Panc1 (cell line): ENCODE results near the gene MAPKAP1. TPM values are rescaled to one million over a fixed set of nuclear protein-coding genes. Genes with fewer than 3 reads are reported as not detected.
A peak's percentile ranks its signal among the peaks of the same experiment; 100 is the strongest.

Experiments used
- ATAC-seq: fragments of 200-7000 bp; cut with Tn5 transposase; 2 replicates; pipeline ENCODE4 v1.9.1; 2020; ENCODE audit warnings: mild to moderate bottlenecking, moderate library complexity
- BruUV-seq: library from RNA; stranded (reverse); fragments of 400-500 nt; replicated peaks from 2 replicates; lab custom pipeline; 2021; lab: Mats Ljungman, UMichigan
- CTCF ChIA-PET: fragments of 300-600 bp; sonication (Branson Sonifier 250); formaldehyde crosslinking; loops from one replicate; lab custom pipeline; 2022; ENCODE audit warnings: antibody characterized with exemption; lab: Charles Lee
- POLR2A ChIA-PET: fragments of 300-600 bp; sonication (Branson Sonifier 250); formaldehyde crosslinking; loops from one replicate; lab custom pipeline; 2022; ENCODE audit warnings: antibody characterized with exemption; lab: Charles Lee
- DNase-seq: peaks from one replicate; pipeline ENCODE4 v3.0.0-alpha.2; 2010; ENCODE audit warnings: low read depth, low spot score
- H3K27ac ChIP-seq: 2 replicates; pipeline ENCODE4 v1.5.1; 2011; ENCODE audit warnings: mild to moderate bottlenecking, low read length, inconsistent platforms
- H3K27me3 ChIP-seq: fragments of 200-500 bp; sonication (Bioruptor generic); 2 replicates; pipeline ENCODE4 v1.6.0; 2014; ENCODE audit warnings: low read length, inconsistent platforms; ENCODE audit not compliant: control insufficient read depth, insufficient read depth
- H3K36me3 ChIP-seq: fragments of 200-500 bp; sonication (Bioruptor generic); 2 replicates; pipeline ENCODE4 v1.5.1; 2014; ENCODE audit warnings: inconsistent platforms, mild to moderate bottlenecking, low read length, moderate library complexity; ENCODE audit not compliant: control insufficient read depth, insufficient read depth
- H3K4me1 ChIP-seq: 2 replicates; pipeline ENCODE4 v1.5.1; 2011; ENCODE audit warnings: inconsistent platforms, mild to moderate bottlenecking, low read length, moderate library complexity; ENCODE audit not compliant: control insufficient read depth, insufficient read depth
- H3K4me3 ChIP-seq, 2 experiments: 2 replicates each; pipeline ENCODE4 v1.5.1; 2011 to 2012; ENCODE audit warnings: low read depth in 2 of 2, low read length in 2 of 2, mild to moderate bottlenecking in 2 of 2, inconsistent platforms in 1 of 2, moderate library complexity in 1 of 2
- H3K9me3 ChIP-seq: fragments of 200-500 bp; sonication (Bioruptor generic); 2 replicates; pipeline ENCODE4 v1.5.1; 2014; ENCODE audit warnings: low read depth, mild to moderate bottlenecking, inconsistent platforms, low read length, moderate library complexity; ENCODE audit not compliant: control insufficient read depth, insufficient read depth
- POLR2AphosphoS5 ChIP-seq: IDR thresholded peaks from 2 replicates; pipeline ENCODE4 v1.6.1; 2012; ENCODE audit warnings: mild to moderate bottlenecking, low read depth, low read length, moderate library complexity
- SIN3A ChIP-seq: IDR thresholded peaks from 2 replicates; pipeline ENCODE4 v1.6.1; 2012; ENCODE audit warnings: low read depth, mild to moderate bottlenecking, low read length, moderate library complexity, borderline replicate concordance; ENCODE audit not compliant: insufficient read depth
- TCF7L2 ChIP-seq: IDR thresholded peaks from 2 replicates; pipeline ENCODE4 v1.6.1; 2011; ENCODE audit warnings: mild to moderate bottlenecking, low read depth, low read length, inconsistent platforms
- in situ Hi-C: cut with HindIII; loops from 2 replicates; pipeline ENCODE4 v1.10.0; 2016; ENCODE audit warnings: low sequenced_read_pairs, low pct_unique_long_range_greater_than_20kb
- intact Hi-C: fragments of 100-400 bp; cut with micrococcal nuclease; formaldehyde crosslinking; loops from one replicate; pipeline ENCODE4 v1.10.0; 2022; ENCODE audit not compliant: unreplicated experiment
- total RNA-seq: library from RNA; stranded (reverse); gene quantifications from one replicate; pipeline ENCODE4 v1.2.1, GENCODE V29; 2021; ENCODE audit not compliant: unreplicated experiment
- TF ChIP-seq, protein P1 (sequence below), 2 experiments: IDR thresholded peaks; 2 replicates each; pipeline ENCODE4 v1.6.1; 2011 to 2012; ENCODE audit warnings: low read depth in 2 of 2, control low read depth in 1 of 2, low read length in 1 of 2, mild to moderate bottlenecking in 1 of 2, moderate library complexity in 1 of 2; ENCODE audit not compliant: insufficient read depth in 1 of 2
- TF ChIP-seq, protein P2 (sequence below): fragments of 450-650 bp; IDR thresholded peaks from 2 replicates; pipeline ENCODE4 v1.5.1; 2017; ENCODE audit warnings: mild to moderate bottlenecking

Gene MAPKAP1
- total RNA-seq, 1 experiment from 2014 or later = 72.7 TPM

DNA sequence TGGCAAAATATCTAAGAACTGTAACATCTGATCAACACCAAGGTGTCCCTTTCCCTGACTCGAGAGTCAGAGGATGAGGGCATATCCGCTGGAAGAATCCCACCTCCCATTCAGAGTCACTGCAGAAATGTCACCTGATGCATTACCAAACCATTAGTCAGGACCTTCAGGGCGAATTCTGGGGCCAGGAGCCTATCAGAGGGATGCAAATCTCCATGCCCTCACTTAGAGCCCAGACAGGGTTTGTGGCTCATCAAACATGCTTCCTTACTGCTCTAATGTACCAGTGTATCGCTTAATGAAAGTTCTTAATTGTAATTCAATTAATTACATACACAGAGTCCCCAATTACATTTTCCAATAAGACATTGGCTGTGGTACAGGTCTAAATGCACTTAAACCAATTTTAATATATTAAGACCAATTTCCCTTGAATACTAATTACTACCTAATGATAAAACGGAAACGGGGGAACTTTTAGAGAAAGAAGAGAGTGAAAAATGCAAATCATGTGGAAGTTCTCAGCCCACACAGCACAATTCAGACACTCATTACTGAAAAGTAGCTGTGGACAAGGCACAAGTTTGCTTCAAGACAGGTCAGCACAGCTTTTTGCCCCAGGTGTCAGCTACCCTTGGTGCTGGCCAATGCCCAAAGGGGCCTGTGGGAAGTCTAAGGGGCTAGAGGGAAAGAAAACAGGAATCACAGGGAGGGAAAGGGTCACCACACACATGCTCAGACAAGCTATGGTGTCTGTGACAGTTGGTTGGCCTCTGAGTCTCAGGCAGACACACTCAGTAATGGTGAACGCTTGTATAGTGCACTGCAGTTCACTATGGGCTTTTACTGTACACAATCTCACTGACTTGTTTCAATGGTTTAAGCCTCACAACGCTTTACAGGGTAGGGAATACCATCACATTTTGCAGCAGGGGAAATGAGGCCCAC, 211.6 kb downstream of the MAPKAP1 start:
- Histone ChIP-seq H3K27me3 (no peaks in the 10 kb centered on the region), H3K4me3 (no peak overlapping the region), H3K9me3 (no peaks in the 10 kb centered on the region), H3K27ac (no peak overlapping the region), H3K36me3 (no peaks in the 10 kb centered on the region), H3K4me1 (no peaks in the 10 kb centered on the region)
- in situ Hi-C loops (no loop called here), intact Hi-C loops (no loop called here)
- CTCF ChIA-PET = no interaction called here
- BruUV-seq = no TSS peak
- ATAC-seq (0 out of 2 replicates have a peak, but pooled peaks have one; percentile 21), DNase-seq (peak; percentile 10)
- POLR2A ChIA-PET = no interaction called here
- TF ChIP-seq, protein P1, sequence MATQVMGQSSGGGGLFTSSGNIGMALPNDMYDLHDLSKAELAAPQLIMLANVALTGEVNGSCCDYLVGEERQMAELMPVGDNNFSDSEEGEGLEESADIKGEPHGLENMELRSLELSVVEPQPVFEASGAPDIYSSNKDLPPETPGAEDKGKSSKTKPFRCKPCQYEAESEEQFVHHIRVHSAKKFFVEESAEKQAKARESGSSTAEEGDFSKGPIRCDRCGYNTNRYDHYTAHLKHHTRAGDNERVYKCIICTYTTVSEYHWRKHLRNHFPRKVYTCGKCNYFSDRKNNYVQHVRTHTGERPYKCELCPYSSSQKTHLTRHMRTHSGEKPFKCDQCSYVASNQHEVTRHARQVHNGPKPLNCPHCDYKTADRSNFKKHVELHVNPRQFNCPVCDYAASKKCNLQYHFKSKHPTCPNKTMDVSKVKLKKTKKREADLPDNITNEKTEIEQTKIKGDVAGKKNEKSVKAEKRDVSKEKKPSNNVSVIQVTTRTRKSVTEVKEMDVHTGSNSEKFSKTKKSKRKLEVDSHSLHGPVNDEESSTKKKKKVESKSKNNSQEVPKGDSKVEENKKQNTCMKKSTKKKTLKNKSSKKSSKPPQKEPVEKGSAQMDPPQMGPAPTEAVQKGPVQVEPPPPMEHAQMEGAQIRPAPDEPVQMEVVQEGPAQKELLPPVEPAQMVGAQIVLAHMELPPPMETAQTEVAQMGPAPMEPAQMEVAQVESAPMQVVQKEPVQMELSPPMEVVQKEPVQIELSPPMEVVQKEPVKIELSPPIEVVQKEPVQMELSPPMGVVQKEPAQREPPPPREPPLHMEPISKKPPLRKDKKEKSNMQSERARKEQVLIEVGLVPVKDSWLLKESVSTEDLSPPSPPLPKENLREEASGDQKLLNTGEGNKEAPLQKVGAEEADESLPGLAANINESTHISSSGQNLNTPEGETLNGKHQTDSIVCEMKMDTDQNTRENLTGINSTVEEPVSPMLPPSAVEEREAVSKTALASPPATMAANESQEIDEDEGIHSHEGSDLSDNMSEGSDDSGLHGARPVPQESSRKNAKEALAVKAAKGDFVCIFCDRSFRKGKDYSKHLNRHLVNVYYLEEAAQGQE (IDR thresholded peaks at IDR 0.05; ENCODE audit: insufficient read depth in 1 of 2, low read depth in 2 of 2, low read length in 1 of 2) = no peak
- TF ChIP-seq TCF7L2 (no peak), SIN3A (no peak), POLR2AphosphoS5 (no peak)
- TF ChIP-seq, protein P2, sequence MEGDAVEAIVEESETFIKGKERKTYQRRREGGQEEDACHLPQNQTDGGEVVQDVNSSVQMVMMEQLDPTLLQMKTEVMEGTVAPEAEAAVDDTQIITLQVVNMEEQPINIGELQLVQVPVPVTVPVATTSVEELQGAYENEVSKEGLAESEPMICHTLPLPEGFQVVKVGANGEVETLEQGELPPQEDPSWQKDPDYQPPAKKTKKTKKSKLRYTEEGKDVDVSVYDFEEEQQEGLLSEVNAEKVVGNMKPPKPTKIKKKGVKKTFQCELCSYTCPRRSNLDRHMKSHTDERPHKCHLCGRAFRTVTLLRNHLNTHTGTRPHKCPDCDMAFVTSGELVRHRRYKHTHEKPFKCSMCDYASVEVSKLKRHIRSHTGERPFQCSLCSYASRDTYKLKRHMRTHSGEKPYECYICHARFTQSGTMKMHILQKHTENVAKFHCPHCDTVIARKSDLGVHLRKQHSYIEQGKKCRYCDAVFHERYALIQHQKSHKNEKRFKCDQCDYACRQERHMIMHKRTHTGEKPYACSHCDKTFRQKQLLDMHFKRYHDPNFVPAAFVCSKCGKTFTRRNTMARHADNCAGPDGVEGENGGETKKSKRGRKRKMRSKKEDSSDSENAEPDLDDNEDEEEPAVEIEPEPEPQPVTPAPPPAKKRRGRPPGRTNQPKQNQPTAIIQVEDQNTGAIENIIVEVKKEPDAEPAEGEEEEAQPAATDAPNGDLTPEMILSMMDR = no peak

DNA sequence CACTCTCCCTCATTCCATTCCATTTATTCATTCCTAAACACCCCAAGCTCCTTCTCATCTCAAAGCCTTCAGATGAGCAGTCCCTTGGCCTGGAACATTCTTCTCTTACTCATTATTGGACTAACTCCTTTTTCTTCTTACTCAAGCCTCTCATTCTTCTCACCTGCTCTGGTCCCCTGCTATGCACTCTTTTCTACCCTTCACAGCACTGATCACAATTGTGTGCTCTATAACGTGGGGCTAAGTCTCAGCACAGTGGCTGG, 212.4 kb downstream of the MAPKAP1 start:
- ATAC-seq (no peak), DNase-seq (no peak)
- ChIA-PET CTCF (no interaction called here), POLR2A (no interaction called here)
- H3K4me3 ChIP-seq = no peak overlapping the region
- intact Hi-C loops = no loop called here
- H3K4me1 ChIP-seq = no peaks in the 10 kb centered on the region
- no TSS peak for BruUV-seq
- no peaks in the 10 kb centered on the region for H3K36me3 ChIP-seq
- in situ Hi-C loops = no loop called here
- H3K9me3 ChIP-seq = no peaks in the 10 kb centered on the region
- no peak overlapping the region for H3K27ac ChIP-seq
- TF ChIP-seq, protein P1 (IDR thresholded peaks at IDR 0.05; ENCODE audit: insufficient read depth in 1 of 2, low read depth in 2 of 2, low read length in 1 of 2) = no peak
- no peak for TF ChIP-seq SIN3A
- TF ChIP-seq TCF7L2 = no peak
- TF ChIP-seq POLR2AphosphoS5 = no peak
- TF ChIP-seq, protein P2 = no peak
- no peaks in the 10 kb centered on the region for H3K27me3 ChIP-seq
